ENCODE data around the gene PROB1. TPM values are rescaled to one million over a fixed set of nuclear protein-coding genes. Genes with fewer than 3 reads are reported as not detected.

The PROB1 gene
- total and polyA plus RNA-seq, 2 of the 13 experiments (the other 11 are each of a cell fraction or from before 2014, with no cell fraction given): 0.69 to 1.1 TPM

GRCh38 chr5:139383275-139383992, 11.5 kb downstream of the PROB1 start, which contains the start of gene SLC23A1 (continued):
- TF ChIP-seq ZNF720 (CRISPR knock-in tag; IDR thresholded peaks at IDR 0.05): no peak
- no peak for TF ChIP-seq YY1 (IDR thresholded peaks at IDR 0.05; ENCODE audit: insufficient read depth, insufficient replicate concordance, low read depth, low read length)
- no peak for TF ChIP-seq ELF4 (CRISPR knock-in tag; IDR thresholded peaks at IDR 0.05; ENCODE audit: borderline replicate concordance)
- TF ChIP-seq RXRB (CRISPR knock-in tag; IDR thresholded peaks at IDR 0.05; ENCODE audit: borderline replicate concordance): no peak
- no peak for TF ChIP-seq ZFP90 (CRISPR knock-in tag; IDR thresholded peaks at IDR 0.05; ENCODE audit: borderline replicate concordance)
- no peak for TF ChIP-seq ZNF431 (CRISPR knock-in tag; IDR thresholded peaks at IDR 0.05; ENCODE audit: borderline replicate concordance, low read depth)
- TF ChIP-seq RARA (CRISPR knock-in tag; IDR thresholded peaks at IDR 0.05): no peak
- peak; percentile 74 for TF ChIP-seq GATAD2A (CRISPR knock-in tag; IDR thresholded peaks at IDR 0.05)
- TF ChIP-seq ZHX1 (CRISPR knock-in tag; IDR thresholded peaks at IDR 0.05; ENCODE audit: low read depth): no peak
- TF ChIP-seq WIZ (CRISPR knock-in tag; IDR thresholded peaks at IDR 0.05): no peak
- TF ChIP-seq ZFP1 (CRISPR knock-in tag; IDR thresholded peaks at IDR 0.05): no peak
- TF ChIP-seq THAP7 (CRISPR knock-in tag; IDR thresholded peaks at IDR 0.05): 0 out of 2 replicates have a peak, but pooled peaks have one; percentile 53
- no peak for TF ChIP-seq ZNF30 (CRISPR knock-in tag; IDR thresholded peaks at IDR 0.05)
- TF ChIP-seq BCL3 (CRISPR knock-in tag; IDR thresholded peaks at IDR 0.05): no peak
- peak; percentile 60 for TF ChIP-seq HNF1A (IDR thresholded peaks at IDR 0.05; ENCODE audit: low read depth)
- TF ChIP-seq HNF1A (CRISPR knock-in tag; IDR thresholded peaks at IDR 0.05; ENCODE audit: borderline replicate concordance): peak; percentile 76; the same call in 1 of the 2 replicates
- no peak for TF ChIP-seq ZFP41 (CRISPR knock-in tag; IDR thresholded peaks at IDR 0.05; ENCODE audit: borderline replicate concordance)
- no peak for TF ChIP-seq PRPF4 (IDR thresholded peaks at IDR 0.05; ENCODE audit: low read depth, low read length, poor library complexity, severe bottlenecking)
- TF ChIP-seq CBX5 (CRISPR knock-in tag; IDR thresholded peaks at IDR 0.05; ENCODE audit: borderline replicate concordance): no peak; the same call in 1 of the 2 replicates
